DMS153 treated with DMSO at 0.1 percent for 48 hours (cell line): Measurements from ENCODE around the gene LRRC49.
"Not testable (repeated sequence)": the region's sequence is repeated elsewhere in the genome, so short reads cannot be mapped to it uniquely, and the experiment has no call there.

ENCODE experiments used
- DNase-seq: peaks from one replicate; lab custom pipeline; 2025; ENCODE audit not compliant: unreplicated experiment; lab: John Stamatoyannopoulos, UW

Gene LRRC49

DNA sequence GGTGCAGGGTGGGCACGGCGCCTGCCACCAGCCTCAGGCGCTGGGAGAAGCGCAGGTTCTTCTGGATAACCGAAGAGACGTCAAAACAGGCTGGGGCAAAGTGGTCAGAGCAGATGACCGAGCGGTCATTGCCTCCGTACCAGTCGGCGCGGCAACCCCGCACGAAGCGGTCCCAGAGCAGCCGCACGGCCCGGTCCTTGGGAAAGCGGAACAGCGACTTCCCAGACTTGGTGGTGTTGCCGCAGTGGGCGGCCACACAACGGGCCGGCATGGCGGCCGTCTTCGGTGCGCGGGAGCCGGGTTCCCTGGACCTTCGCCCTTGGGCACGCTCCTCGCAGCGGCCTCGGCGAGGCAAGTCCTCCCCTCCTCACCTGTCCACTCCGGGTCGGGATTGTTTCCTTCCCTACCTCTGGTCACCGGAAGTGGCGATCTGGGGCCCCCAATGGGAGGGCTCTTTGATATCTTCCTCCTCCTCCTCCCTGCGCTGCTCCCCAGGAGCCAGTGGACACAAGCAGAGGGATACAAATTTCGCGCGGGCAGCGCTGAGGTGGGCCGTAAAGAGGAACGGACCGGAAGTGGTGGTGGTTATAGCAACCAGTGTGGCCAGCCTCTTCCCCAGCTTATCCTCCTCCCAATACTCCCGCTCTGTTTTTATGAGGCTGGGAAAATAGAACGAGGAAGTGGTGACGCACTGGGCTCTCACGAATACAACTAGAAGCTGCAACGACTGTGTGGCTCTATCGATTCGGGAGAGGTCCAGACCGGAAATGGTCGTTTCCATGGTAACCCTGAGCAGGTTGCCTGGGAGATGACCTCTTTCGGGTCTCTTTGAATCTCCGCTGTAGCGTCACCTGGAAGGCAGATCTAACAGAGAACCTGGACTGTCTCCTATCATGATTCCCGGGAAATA is at the start of gene LRRC49, which contains the start of gene THAP10:
TSS of gene LRRC49 (plus strand) at position 825 of the 910 bp plus-strand sequence. CDS start at position 894, 69 bp downstream.
TSS of gene THAP10 (minus strand) at position 432 of the 910 bp plus-strand sequence. CDS start at position 271, 161 bp downstream.
- DNase-seq = peak; percentile 62

DNA sequence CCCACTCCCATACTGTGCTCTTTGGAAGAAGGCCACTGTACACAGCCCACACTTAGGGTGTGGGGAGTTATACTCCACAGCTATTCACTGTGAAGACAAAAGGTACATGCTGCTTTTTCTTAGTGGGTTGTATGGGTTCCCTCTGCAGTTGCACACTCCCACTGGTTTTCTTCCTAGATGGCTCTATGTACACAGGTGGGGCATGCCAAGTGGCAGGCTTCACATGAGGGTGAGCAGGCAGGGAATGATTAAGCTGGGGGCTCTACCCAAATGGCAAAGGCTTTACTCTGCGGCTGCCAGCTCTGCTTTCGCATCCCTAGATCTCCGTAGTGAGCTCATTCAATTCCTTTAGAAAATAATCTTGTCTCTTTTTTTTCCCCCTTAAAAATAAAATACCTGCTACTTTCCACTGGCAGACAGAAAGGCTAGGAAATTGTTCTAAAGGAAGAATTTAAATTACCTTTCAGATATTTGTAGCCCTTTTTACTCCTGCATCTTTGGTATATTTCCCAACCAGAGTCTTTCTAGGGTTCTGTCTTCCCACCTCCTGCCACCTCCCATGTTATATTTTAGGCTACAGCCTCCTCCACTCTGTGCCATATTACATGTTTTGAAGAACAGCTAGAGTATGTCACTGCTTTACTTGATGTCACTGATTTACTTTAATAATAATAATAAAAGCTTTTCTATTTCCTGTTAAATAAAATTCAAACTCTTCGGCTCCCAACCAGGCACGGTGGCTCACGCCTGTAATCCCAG is 46.8 kb upstream of the LRRC49 start:
- no peak for DNase-seq

- DNase-seq = no peak
Observed at GRCh38 chr15:70851889-70852288, 40.7 kb upstream of the LRRC49 start.

DNA sequence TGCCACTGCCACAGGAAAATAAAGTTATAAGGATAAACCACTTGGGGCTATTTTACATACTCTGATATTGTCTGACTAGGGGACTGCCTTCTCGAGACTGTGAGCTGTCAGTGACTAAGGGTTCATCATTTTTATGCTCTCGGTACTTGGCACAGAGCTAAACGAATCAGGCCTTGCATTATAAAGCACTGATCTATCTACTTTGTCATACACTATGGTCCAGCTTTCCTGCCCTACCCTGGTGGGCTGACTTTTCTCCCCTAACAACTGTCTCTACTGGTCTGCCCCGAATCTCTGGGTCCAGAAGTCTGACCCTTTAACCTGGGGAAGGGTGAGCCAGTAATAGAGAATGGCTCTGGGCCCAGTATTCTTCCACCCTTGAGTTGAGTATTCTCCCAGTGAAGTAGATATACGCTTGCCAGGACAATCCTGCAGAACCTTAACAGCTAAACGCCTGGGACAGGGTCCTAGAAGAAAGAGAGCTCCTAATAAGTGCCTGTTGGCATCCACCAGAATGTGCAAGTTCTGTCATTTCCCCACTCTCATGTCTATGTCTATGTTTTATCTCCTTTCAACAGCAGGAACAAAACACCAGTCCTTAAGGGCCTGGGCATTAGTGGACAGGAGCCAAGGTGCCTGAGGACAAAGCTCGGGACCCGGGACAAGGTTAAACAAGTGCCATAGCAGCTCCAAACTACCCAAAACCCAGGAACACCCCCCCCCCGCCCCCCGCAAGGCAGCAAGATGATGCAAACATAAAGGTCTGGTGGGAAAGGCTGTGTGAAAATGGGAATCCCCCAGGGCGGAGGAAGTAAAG is 39.9 kb upstream of the LRRC49 start:
- no peak for DNase-seq

- DNase-seq = no peak
Observed at GRCh38 chr15:70853318-70853972, 39.2 kb upstream of the LRRC49 start.

DNA sequence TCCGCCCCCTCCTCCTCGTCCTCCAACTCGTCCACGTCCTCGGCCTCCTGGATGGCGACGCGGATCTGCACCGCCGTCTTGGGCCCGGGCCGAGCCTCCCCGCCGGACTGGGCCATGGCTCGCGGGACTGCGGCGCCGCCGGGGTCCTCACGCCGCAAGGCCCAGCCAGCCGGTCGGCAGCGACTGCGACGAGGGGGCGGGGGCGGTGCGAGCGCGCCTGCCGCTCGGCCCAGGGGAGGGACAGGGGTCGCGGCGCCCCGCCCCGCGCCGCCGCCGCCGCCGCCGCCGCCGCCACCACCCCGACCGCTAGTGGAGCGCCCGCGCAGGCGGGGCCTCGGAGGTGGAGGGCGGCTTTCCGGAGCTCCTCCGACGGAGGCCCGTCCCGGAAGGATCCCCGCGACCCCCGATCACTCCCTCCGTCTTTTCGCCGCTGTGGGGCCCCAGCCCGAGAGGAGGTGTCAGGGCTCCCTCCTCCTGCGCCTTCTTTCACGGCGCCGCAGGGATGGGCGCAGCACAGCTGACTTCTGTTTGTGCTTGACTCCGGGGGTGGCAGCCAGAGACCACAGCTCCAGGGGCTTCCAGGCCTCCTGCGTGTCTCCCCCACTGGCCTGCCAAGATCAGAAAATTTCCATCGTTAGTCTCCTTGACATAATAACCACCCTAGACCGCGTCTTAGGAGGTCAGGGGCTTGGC is 38.5 kb upstream of the LRRC49 start, which contains the start of gene LARP6:
TSS of gene LARP6 (minus strand) at position 185 of the 693 bp plus-strand sequence. CDS start at position 116, 69 bp downstream.
- DNase-seq = no peak

- DNase-seq = no peak
Observed at GRCh38 chr15:70854666-70854976, 38.0 kb upstream of the LRRC49 start.

GRCh38 chr15:70855764-70856163 is 36.9 kb upstream of the LRRC49 start:
- DNase-seq = no peak

DNA sequence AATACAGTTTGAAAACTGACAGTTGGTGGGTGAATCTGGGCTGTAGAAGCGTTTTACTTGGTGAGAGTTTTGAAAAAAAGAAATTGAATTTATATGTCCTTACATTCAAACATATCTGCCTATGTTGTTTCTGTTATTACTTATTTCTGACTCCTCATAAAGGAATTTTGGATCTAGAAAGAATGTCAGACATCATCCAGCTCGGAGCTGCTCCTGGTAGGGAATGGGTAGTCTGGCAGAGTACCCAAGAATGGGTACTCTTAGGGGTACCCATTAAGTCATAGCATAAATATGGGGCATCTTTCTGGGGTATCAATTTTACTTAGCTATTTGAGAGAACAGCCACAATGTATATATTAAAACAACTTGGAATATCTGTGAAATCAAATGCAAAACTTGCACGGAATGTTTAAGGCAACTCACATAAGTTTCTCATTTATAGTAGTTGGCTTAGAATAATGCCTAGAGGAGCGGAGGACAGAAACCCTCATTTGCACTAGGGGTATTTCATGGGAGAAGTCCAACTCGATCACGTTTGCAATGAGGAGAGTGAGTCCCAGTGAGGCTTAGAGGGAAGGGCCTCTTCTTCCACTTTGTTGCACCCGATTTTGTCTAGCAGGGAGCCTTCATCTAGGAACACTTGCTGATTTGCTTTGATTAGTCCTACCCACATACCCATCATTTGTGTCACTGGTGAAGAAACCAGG is 36.3 kb upstream of the LRRC49 start:
- no peak for DNase-seq

GRCh38 chr15:70856884-70857561 is 35.6 kb upstream of the LRRC49 start:
- DNase-seq = no peak

GRCh38 chr15:70857562-70858285 is 34.9 kb upstream of the LRRC49 start:
- DNase-seq = no peak

DNA sequence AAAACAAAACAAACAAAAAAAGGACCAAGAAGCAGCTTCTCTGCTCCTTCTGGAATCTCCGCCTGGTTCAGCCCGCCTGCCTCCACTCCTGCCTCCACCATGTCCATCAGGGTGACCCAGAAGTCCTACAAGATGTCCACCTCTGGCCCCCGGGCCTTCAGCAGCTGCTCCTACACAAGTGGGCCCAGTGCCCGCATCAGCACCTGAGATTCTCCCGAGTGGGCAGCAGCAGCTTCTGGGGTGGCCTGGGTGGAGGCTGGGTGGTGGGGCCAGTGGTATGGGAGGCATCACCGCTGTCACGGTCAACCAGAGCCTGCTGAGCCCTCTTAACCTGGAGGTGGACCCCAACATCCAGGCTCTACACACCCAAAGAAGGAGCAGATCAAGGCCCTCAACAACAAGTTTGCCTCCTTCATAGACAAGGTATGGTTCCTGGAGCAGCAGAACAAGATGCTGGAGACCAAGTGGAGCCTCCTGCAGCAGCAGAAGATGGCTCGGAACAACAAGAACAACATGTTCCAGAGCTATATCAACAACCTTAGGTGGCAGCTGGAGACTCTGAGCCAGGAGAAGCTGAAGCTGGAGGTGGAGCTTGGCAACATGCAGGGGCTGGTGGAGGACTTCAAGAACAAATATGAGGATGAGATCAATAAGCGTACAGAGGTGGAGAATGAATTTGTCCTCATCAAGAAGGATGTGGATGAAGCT is 33.9 kb upstream of the LRRC49 start:
- DNase-seq = not testable (repeated sequence)

GRCh38 chr15:70859322-70859908 is 33.2 kb upstream of the LRRC49 start:
- DNase-seq = no peak

- DNase-seq = no peak
Observed at GRCh38 chr15:70859998-70860397, 32.6 kb upstream of the LRRC49 start.

DNA sequence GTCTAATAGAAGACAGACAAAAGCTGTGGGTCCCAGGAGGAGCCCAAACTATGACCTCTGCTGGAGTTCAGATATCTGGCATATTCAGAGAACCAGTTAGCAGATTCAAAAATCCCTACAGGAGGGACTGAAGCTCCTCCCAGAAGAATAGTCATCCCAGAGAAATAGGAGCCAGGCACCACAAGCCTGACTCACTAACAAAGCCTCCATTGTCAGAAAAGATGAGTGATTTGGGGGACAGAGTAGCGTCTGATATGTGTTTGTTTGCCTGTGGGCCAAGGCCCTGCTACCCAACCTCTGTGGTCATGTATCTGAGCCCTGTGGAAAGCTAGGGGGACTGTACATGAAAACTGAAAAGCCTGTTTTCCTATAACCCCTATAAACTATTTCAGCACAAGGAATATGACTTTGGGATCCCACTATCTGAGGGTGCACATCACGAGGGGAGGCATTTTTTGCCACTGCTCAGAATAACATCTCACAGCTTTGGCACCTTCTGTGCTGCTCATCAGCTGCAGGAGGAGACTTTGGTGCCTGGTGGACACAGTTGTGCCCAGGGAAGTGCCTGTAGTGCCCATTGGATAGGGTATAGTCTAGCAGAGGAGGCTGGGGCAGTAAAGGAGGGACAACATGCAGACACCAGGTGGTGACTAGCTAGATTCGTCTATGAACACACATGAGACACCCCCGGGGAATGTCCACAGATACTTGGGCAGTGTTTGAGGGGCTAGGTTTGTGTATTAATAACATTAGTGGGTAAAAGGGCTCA is 29.0 kb upstream of the LRRC49 start:
- no peak for DNase-seq

DNA sequence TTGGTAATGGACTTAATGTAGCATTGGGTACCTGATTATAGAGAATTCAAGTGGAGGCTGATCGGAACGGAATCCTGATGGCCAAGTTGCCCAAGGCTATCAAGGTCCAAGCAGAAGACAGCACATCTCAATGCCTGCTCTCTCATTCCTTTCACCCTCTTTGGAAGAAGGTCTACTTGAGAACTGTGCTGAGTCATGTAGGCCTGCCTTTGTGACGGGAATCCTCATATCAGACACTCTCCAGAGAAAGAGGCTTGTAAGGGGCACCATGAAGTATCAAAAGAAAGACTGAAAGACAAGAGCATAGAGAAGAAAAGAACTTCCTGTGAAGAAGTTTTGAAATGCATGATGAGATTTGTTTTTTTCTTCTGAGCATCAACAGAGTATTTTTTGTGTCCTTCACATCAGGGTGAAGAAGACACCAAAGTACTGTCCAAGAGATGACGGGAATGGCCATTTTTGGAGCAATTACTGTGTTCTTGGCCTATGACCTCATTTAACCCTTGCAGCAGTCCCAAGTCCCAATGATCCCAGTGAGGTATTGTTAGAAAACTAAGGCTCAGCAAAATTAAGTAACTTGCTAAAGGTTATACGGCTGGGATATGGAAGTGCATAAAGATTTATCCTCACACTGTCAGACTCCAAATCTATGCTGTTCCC is 25.5 kb upstream of the LRRC49 start:
- DNase-seq = no peak
